HG03066 (cell line): ENCODE measurements around the gene ODAD4.
"Not testable (repeated sequence)": the region's sequence is repeated elsewhere in the genome, so short reads cannot be mapped to it uniquely, and the experiment has no call there.

ENCODE experiments used
- ATAC-seq: cut with Tn5 transposase; IDR thresholded peaks from one replicate; pipeline ENCODE4 v1.9.1; 2021; ENCODE audit warnings: low read depth; ENCODE audit not compliant: unreplicated experiment

Gene ODAD4

DNA sequence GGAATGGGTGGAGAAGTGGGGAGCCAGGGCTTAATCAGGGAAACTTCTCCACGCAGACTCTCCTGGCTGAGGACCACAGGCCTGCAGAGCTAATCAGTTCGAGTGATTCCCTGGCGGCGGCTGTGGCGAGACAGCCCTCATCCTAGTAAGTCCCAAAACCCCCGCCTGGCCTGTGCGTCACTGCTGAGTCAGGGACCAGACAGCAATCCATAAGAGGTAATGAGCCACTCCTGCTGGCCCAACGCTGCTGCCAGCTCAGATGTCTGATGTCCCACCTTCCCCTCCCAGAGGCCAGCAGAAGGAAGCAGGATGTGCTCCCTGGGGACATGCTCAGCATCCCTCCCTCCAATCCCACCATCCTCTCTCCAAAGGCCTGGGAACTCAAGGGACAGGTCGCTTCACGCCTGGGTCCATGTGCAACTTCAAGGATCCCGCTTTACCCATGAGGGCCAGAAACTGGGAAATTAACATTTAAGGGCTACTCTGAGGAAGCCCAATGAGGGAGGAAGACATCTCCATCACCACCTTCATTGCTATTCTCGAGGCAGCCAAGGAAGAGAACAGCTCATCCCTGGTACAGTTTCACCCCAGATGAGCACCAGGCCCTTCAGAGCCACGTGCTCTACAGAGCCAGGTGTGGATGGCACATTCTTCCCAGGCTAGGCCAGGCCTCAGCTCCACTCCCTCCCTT, 19.6 kb upstream of the ODAD4 start:
- ATAC-seq: no peak

DNA sequence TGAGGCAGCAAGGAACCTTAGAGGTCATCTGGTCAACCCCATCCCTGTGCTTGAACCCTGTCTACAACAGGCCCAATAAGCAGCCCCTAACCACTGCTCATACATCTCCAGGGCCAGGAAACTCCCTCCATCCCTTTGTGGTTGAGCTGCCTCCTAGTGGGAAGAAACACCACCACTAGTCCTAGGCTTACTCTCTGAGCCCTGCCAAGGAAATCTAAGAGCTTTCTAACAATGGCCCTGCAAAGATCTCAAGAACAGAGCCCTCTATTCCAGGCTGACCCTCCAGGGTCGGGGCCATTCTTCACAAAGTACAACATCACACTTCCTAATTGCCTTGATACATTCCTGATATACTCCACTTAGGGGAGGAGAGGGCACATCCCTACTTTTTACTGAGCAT, 17.5 kb upstream of the ODAD4 start:
- ATAC-seq: no peak

DNA sequence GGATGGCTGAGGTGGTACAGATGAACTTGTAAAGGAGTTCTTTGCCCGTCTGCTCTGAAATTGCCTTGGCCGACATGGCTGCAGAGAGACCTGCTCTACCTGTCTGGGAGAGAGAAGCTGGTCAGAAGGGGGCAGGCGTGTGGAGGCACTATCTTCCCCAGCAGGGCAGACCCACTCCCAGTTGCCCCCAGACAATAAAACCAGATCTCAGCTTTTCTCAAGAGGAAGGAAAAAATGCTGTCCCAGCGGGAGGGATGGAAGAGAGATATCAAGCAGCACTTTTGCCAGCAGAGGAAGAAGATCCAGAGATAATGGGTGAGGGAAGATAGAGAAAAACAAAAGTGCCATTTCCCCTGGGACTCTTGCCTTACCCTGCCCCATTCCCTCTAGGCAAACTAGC, 16.6 kb upstream of the ODAD4 start:
- no peak for ATAC-seq

DNA sequence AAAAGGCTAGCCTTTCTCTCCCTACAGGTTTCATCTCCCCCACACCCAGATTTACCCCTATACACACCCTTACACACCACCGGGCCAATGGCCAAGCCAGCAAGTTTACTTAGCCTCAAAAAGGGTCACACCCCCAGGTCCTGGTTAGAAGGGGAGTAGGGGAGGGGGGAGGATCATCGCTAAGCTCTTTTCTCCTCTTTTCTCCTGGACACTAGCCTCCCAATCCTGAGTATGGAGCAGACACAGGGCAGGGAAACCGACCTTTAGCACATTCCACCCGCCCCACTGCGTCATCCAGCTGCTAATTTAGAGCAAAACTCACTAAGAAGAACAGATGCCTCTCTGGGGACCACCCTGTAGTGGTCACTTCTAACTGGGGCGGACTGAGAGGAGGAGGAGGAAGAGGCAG, 16.1 kb upstream of the ODAD4 start:
- no peak for ATAC-seq

DNA sequence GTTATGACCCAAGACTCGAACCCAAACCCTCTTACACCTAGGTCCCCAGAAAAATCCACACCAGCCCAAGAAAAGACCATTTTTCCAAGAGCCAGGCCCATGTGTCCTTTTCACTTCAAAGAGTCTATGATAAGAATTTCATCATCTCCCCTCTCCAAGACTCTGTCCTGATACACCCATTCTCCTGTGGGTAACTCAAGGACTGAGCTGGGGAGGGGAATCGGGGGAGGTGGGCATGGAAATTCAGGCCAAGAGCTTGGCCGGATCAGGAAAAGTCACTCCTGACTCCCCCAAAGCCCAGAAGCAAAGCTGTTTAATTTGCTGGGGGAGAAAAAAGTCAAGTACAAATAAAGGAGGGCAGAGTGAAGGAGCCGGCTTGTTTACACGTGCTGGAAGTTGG, 15.4 kb upstream of the ODAD4 start:
- no peak for ATAC-seq

DNA sequence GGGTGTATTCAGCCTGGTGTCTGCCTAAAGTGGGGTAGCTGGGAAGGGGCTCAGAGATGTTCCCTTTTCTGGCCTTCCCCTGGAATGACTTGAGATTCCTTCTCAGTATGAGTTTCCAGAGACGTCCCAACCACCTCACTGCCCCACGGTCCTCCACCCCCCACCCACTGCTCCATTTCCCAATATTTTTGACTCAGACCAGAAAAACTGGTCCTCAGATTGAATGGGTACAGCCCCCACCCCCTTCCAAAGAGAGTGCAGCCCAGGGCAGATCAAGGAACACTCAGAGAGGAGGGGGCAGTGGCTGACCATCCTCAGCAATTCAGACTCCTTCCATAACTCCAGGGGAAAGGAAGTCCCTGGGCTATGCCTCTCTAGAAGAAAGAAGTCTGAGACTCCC, 14.9 kb upstream of the ODAD4 start:
- no peak for ATAC-seq

DNA sequence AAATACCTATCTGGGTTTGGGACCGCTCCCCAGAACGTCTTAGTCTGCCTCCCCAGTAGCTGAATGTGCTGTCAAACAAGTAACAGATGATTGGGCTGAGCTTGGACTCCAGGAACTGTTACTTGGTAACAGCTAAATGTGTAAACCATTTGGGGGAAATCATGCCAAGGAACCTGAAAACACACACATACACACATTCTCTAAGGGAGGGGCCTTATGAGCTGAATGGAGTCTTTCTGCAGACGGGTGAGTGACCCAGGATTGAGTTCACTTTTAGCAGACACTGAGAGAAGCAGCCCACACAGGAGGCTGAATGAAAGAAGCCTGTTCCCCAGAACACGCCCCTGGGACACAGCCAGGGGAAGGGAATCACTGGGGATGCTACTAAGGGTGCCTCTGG, 13.2 kb upstream of the ODAD4 start:
- no peak for ATAC-seq

DNA sequence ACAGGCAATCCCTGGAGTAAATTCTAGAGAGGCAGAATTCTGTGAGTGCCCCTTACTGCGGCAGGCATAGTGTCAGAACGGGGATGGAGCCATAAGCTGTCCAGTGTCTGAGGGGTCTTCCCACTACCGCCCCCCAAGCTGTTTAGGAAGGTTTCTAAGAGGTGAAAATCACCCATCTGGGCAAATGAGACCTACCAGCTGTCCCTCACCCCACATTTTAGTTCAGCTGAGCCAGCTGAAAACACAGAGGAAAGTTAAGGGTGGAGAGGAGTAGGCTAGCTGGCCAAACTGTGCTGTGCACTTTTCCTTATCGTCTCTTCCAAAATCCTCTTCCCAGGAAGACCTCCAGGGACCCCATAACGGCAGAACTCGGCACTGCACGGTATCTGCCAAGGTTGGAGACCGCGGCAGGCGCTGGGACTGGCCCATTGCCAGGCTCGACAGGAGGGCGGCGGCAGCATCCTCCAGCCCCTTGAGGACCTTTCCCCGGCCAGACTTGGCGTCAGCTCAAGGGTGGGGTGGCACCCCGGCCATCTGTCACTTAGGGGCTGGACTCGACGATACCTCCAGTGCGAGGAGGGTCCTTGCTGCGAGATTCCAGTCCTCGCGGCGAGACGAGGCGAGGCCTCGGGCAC, 12.6 kb upstream of the ODAD4 start:
- ATAC-seq: no peak

DNA sequence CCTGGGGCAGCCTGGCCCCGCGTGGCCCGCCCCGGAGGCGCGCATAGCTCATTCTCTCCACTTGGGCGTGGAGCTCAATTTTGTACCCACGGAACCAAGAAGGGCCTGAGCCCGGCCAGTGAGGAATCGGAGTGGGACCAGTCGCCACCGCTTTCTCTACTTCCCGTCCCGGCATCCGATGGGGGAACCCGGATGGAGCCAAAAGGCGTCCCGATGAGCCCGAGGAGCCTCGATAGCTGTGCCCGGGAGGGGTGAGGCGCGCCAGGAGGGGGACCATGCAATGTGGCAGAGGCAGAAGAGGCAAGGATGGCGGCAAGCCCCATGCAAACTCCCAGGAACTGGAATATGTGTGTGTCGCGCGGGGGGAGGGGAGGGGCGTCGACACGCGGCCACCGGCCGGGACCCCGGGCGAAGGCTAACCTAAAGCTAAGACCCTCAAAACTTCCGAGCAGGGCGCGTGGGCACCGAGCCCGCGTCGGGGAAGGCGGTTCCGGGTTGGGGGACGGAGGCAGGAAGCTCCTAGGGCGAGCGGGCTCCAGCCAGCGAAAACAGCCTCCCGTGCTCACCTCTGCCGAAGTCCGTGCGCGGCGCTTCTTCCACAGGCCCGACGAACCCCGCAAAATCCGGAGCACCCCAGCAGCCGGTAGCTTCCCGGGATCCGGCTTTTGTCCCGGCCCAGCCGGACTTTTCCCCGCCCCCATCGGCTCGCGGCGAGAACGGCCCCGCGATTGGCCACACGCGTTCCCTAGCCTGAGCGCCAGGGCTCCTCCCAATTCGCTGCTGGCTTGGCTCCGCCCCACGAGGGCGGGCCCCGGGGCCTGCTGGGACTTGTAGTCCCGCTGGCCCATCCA, 11.9 kb upstream of the ODAD4 start, which contains the start of gene ACLY:
Gene ACLY (minus strand): TSS at position 638 of the 851 bp plus-strand sequence. CDS start 5,078 bp downstream, outside the sequence.
- ATAC-seq: peak; percentile 88

DNA sequence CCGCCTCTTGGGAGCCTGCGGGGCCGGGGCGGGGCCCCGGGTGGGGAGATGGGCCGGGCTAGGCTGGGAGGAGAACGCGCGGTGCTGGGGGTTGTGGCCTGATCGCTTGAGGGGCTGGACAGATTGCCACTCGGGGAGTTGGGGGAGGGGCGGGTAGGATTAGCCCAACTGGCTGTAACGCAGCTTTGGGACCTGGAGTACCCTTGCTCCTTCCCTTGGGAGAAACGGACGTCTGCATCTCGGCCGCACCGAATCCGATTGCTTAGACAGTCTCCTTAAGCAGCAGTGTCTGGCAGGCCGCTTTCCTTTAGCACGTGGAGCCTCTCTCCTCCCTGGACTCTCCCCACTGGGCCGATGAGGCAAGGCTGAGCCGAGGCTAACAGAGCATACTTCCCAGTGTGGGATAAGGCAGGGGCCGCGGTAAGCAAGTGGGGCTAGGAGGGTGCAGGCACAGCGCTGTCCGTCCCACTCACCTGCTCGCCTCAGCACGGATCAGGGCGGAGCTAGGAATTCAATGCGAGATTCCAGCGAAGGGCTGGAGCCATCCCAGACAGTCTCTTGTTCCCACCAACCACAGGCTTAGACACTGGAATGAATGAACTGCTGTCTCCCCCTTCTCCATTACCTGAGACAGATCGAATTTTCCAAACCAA, 11.1 kb upstream of the ODAD4 start:
- ATAC-seq: peak; percentile 4

DNA sequence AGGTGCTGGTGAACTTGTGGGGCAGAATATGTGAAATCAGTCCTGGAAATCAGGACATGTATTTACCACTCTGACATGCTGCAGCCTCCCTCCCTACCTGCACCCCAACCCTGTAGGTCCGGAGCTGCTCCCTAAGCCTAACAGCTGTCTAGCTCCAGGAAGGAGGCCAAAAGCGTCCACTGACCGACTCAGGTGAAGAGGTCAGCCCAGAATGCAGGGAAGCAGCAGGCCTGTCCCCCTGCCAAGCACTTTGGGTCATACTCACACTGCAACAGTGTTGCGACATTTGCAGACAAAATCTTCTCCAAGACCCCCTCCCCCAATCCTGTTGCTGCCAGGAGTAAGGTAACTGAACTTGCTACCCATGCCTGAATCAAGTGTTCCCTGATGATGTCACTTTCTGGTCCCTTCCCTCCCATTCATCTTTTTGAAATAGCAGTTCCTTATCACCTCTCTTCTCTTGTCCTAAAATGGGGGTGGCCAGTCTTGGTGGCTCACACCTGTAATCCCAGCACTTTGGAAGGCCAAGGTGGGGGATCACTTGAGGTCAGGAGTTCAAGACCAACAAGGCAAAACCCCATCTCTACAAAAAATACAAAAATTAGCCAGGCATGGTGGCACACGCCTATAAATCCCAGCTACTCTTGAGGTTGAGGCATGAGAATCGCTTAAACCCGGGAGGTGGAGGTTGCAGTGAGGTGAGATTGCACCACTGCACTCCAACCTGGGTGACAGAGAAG, 10.4 kb upstream of the ODAD4 start:
- ATAC-seq: no peak

DNA sequence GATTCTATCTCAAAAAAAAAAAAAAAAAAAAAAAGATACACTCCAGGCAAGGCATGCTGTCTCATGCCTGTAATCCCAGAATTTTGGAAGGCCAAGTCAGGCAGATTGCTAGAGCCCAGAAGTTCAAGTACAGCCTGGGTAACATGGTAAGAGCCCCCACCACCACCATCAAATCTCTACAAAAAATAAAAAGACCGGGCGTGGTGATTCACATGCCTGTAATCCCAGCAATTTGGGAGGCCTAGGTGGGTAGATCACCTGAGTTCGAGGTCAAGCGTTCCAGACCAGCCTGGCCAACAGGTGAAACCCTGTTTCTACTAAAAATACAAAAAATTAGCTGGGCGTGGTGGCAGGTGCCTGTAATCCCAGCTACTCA, 9.8 kb upstream of the ODAD4 start:
- no peak for ATAC-seq

DNA sequence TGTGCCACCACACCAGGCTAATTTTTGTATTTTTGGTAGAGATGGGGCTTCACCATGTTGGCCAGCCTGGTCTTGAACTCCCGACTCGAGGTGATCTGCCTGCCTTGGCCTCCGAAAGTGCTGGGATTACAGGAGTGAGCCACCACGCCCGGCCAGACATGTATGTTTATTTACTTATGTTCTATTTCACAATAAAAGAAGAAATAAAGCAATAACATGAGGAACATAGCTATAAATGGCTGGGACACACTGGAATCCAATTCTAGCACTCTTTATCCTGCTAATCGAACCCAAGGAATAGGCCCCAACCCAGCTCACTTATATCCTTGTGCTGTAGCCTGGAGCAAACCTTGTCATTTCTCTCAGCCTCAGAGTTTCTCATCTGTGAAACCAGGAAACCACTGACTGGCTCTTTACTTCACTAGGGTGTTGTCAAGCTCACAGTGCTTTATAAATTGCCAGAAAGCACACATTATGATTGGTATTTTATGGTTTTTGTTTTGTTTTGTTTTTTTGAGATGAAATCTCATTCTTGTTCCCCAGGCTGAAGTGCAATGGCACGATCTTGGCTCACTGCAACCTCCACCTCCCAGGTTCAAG, 4.3 kb upstream of the ODAD4 start:
- no peak for ATAC-seq

DNA sequence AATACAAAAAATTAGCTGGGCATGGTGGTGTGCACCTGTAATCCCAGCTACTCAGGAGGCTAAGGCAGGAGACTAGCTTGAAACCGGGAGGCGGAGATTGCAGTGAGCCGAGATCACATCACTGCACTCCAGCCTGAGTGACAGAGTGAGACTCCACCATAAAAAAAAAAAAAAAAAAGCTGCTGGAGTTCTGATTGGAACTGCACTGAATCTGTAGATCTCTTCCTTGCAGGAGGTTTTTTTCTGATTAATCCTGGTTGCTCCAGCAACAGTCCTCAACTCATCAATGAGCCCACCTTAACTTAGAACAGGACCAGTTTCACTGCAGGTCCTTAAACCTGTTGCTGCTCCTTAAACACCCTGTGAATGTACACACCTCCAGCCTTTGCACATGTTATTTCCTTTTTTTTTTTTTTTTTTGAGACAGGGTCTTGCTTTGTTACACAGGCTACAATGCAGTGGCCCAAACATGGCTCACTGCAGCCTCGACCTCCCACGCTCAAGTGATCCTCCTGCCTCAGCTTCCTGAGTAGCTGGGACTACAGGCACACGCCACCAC, 1.6 kb upstream of the ODAD4 start:
- no peak for ATAC-seq

DNA sequence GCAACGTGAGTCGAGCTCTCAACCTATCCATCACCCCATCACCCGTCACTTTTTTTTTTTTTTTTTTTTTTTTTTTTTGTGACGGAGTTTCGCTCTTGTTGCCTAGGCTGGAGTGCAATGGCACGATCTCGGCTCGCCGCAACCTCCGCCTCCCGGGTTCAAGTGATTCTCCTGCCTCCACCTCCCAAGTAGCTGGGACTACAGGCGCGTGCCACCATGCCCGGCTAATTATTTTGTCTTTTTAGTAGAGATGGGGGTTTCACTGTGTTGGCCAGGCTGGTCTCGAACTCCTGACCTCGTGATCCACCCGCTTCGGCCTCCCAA, 378 bp downstream of the ODAD4 start:
- not testable (repeated sequence) for ATAC-seq

DNA sequence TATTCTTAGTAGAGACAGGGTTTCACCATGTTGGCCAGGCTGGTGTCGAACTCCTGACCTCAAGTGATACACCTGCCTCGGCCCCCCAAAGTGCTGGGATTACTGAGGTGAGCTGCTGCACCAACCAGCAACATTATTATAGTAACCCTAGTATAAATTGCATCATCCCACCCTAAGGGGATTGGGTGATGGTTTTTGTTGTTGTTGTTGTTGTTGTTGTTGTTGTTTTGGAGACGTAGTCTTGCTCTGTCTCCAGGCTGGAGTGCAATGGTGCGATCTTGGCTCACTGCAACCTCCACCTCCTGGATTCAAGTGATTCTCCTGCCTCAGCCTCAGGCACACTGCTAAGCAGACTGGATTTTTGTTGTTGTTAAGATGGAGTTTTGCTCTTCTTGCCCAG, 1.3 kb downstream of the ODAD4 start:
- not testable (repeated sequence) for ATAC-seq

DNA sequence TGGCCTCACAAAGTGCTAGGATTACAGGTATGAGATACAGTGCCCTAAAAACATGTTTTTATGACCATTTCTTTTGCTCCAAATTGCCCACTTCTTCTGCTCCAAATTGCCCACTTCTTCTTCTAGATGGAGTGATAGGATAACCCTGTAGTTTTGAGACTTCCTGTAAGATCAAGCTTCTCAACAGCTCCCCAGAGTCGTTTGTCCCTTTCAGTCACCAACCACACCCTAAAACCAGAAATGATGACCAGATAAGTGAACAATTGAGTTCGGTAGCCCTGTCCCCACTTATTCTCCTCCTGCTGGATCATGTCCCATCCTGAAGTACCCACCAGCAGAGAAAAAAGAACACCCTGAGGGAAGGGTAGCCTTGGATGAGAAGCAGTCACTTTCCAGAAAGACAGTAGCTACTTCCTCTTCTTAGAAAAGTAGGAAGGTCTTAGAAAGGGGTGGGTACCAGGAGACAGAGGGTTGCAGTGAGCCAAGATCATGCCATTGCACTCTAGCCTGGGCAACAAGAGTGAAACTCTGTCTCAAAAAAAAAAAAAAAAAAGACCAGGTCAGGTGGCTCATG, 2.5 kb downstream of the ODAD4 start:
- ATAC-seq: no peak

DNA sequence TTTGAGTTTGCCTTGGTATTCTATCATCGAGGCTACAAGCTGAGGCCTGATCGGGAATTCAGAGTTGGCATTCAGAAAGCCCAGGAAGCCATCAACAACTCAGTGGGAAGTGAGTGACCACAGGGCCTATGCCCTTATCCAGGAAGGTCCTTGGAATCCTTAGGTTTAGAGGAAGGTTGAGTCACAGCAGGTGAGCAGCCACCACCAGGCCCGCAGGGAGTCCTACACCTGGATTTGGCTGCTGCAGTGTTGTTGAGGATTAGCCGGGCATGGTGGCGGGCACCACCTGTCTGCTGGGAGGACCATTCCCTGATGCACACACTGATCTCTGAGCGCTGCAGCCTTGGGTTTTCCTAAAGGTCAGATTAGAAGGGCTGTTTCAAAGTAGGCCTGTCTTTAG, 5.2 kb downstream of the ODAD4 start:
- ATAC-seq: no peak
